Measurements from ENCODE around the gene SNAI3. TPM values are rescaled to one million over a fixed set of nuclear protein-coding genes. Genes with fewer than 3 reads are reported as not detected.

The SNAI3 gene
- total and polyA plus RNA-seq, 2 of the 4 experiments (the other 2 are of a cell fraction) = 0.21 TPM; not detected in 1

GRCh38 chr16:88680554-88681083 is 5.7 kb downstream of the SNAI3 start:
- ATAC-seq (ENCODE audit: low read depth) = no peak
- no peak for DNase-seq
- Histone ChIP-seq H3K4me3 (ENCODE audit: insufficient read depth, low read depth, low read length) (no peak overlapping the region), H3K9me1 (ENCODE audit: insufficient read depth, low read length) (no peaks in the 10 kb centered on the region), H3K4me2 (ENCODE audit: low read depth, low read length) (no peak overlapping the region), H2BK20ac (ENCODE audit: low read depth, low read length) (no peak overlapping the region), H4K5ac (ENCODE audit: low read depth, low read length) (no peak overlapping the region), H3K56ac (ENCODE audit: extremely low read depth, insufficient read depth, low read length) (no peak overlapping the region), H3K27me3 (ENCODE audit: control insufficient read depth, insufficient read depth, low read length) (peaks cover 4% of the 10 kb centered on the region; the same call in 1 of the 2 replicates), H3K79me1 (ENCODE audit: low read depth in 1 of 2, low read length in 2 of 2) (no peaks in the 10 kb centered on the region), H3K27ac (ENCODE audit: insufficient read depth, low read length) (no peak overlapping the region), H3K23ac (ENCODE audit: low read depth, low read length) (no peak overlapping the region), H3K36me3 (ENCODE audit: control insufficient read depth, insufficient read depth, low read length) (peaks cover 1% of the 10 kb centered on the region; the same call in 1 of the 2 replicates), H3K9me3 (ENCODE audit: control insufficient read depth, insufficient read depth, low read length) (no peaks in the 10 kb centered on the region), H4K8ac (ENCODE audit: low read depth in 2 of 2, low read length in 2 of 2) (no peak overlapping the region), H3K4me1 (ENCODE audit: control insufficient read depth, insufficient read depth, low read length) (peaks cover 7% of the 10 kb centered on the region; the same call in 1 of the 2 replicates), H2AK9ac (replicated peaks; ENCODE audit: low read depth, low read length, poor library complexity) (no peak overlapping the region), H4K91ac (ENCODE audit: insufficient read depth, low read depth, low read length) (no peak overlapping the region), H3K14ac (replicated peaks; ENCODE audit: low read depth, low read length) (no peak overlapping the region), H2BK15ac (ENCODE audit: low read depth, low read length) (no peak overlapping the region), H2BK5ac (ENCODE audit: low read depth, low read length, poor library complexity, severe bottlenecking) (no peak overlapping the region), H3K18ac (ENCODE audit: low read depth, low read length) (no peak overlapping the region), H2AFZ (replicated peaks; ENCODE audit: low read length, poor library complexity) (peak overlapping the region; percentile 14), H2BK120ac (ENCODE audit: low read depth, low read length) (no peak overlapping the region), H2AK5ac (ENCODE audit: low read depth, low read length) (no peak overlapping the region), H3K4ac (ENCODE audit: low read depth, low read length) (no peak overlapping the region), H4K20me1 (ENCODE audit: insufficient read depth, low read length) (0 out of 2 replicates have a peak, but pooled peaks cover 9% of the 10 kb centered on the region), H3K9ac (ENCODE audit: low read depth, low read length) (no peak overlapping the region)
- POLR2A ChIA-PET (ENCODE audit: unreplicated experiment) = no interaction called here
- no CpG with 5 or more reads among the region's 5 CpGs for WGBS, 2 experiments (ENCODE audit: extremely low coverage in 2 of 2, insufficient read length in 1 of 2)
- BruUV-seq (replicated peaks) = no TSS peak
- intact Hi-C loops (cut with micrococcal nuclease) = no loop called here
- no peak for TF ChIP-seq BHLHE40 (IDR thresholded peaks at IDR 0.05; ENCODE audit: low read depth, low read length)
- TF ChIP-seq NFE2L2 (IDR thresholded peaks at IDR 0.05; ENCODE audit: low read depth, low read length) = no peak
- TF ChIP-seq POLR2A (IDR thresholded peaks at IDR 0.05; ENCODE audit: low read depth, low read length) = no peak
- no peak for TF ChIP-seq RAD21 (IDR thresholded peaks at IDR 0.05; ENCODE audit: low read length)
- TF ChIP-seq MXI1 (IDR thresholded peaks at IDR 0.05; ENCODE audit: borderline replicate concordance, low read depth, low read length) = no peak
- no peak for TF ChIP-seq MAZ (IDR thresholded peaks at IDR 0.05; ENCODE audit: borderline replicate concordance, low read depth, low read length)
- no peak for TF ChIP-seq USF2 (IDR thresholded peaks at IDR 0.05; ENCODE audit: low read depth, low read length)
- TF ChIP-seq CEBPB (IDR thresholded peaks at IDR 0.05; ENCODE audit: low read depth, low read length) = no peak
- TF ChIP-seq RFX5 (IDR thresholded peaks at IDR 0.05; ENCODE audit: low read depth, low read length) = no peak
- no peak for TF ChIP-seq FOS (IDR thresholded peaks at IDR 0.05; ENCODE audit: low read depth, low read length)
- TF ChIP-seq CTCF (conservative IDR thresholded peaks at IDR 0.05; ENCODE audit: low read depth, low read length) = no peak
- no peak for TF ChIP-seq SMC3 (IDR thresholded peaks at IDR 0.05; ENCODE audit: low read depth, low read length)
- TF ChIP-seq MAFK (IDR thresholded peaks at IDR 0.05; ENCODE audit: low read depth, low read length) = no peak
- TF ChIP-seq ELK1 (IDR thresholded peaks at IDR 0.05; ENCODE audit: borderline replicate concordance, low read depth, low read length) = no peak
- no peak for TF ChIP-seq CHD1 (IDR thresholded peaks at IDR 0.05; ENCODE audit: low read depth, low read length)
- no peak for TF ChIP-seq RCOR1 (IDR thresholded peaks at IDR 0.05; ENCODE audit: insufficient replicate concordance, low read length)
- dilution Hi-C loops (cut with HindIII; ENCODE audit: low sequenced_read_pairs, unreplicated experiment) = no loop called here
- CTCF ChIA-PET = no interaction called here
- in situ Hi-C loops (cut with MboI; ENCODE audit: low sequenced_read_pairs) = no loop called here

Measured in IMR-90 (cell line).